Glomerular visceral epithelial cell (primary cell): ENCODE measurements around the gene PLXNA2.

ENCODE experiments used
- DNase-seq: peaks from one replicate; pipeline ENCODE4 v3.0.0-alpha.2; 2016; ENCODE audit errors: extremely low spot score

PLXNA2 gene

DNA sequence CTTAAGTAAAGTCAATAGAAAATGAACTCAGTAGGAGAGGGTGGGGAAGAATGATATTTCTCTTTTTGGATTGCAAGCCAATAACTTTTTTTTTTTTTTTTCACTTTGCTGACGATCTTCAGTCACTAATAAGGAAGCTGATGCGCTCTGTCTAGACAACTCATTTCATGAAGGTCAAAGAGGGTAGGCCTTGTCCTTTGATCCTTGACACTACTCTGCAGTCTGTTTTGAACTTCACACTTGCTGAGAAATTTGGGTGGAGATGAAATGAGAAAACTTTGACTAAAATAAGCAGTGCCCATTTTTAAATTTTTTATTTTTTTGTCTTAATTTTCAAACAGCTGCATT, 20.9 kb upstream of the PLXNA2 start:
- DNase-seq = no peak

DNA sequence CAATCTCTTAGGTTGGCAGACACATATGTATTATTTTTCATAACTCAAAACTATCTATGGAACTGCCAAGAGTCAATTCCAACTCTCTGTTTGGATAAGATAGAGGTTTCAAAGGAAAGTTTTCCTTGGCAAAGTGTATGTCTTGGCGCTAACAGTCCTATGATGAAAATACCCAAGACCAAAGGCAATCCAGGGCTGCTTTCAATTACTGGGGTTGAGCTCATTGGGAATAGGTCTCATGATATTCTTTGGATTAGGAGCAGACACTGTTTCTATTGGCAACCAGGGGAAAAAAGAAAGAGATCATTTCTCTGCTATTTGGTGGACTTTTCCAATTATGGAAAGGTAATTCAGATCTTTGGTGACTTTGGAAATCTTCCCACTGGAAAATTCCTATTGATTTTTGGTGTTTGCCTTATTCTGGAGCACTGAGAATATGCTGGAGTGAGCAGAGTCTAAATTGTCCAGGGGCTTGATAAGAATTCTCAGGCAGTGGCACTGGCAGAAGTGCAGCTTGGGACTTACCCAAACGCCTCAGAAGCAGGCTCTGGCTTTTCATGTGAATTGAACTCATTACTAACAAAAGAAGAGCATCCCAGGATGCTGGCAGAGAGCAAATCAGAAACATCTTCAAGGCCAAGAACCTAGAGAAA, 20.4 kb upstream of the PLXNA2 start:
- no peak for DNase-seq

DNA sequence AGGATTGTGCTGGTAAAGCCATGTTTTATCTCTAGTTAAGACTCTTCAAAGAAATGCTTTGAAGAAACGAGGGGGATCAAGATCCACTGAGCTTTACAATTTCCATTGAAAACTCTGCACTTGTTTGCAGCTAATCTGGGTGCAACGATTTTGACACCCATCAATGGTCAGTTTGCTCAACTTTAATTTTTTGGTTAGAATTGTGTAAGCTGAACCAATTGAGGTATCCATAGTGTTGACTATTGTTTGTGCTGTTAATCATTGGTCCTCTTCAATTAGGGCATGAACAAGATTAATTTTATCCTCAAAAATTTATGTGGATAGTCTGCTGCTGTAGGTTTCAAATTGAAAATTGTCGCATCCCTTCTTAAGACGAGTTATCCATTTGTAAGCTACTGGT, 17.7 kb upstream of the PLXNA2 start:
- no peak for DNase-seq

DNA sequence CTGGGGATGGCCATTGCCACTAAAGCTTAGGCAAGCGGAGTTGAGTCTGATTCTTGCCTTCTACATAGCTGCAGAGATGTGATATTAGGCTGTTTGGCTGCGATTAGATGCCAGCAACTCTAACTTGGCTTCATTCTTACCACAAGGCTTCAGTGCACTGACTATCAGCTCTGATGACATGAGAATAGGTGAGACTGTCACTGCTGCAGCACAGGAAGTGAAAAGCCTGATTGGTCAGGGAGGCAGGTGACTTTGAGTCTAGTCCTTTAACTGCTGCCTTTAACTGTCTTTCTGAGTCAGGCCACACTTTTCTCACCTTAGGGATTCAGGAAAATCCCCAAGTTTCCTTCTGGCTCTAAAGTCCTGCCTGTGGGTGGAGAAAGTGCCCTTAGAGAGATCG, 14.1 kb upstream of the PLXNA2 start:
- no peak for DNase-seq

DNA sequence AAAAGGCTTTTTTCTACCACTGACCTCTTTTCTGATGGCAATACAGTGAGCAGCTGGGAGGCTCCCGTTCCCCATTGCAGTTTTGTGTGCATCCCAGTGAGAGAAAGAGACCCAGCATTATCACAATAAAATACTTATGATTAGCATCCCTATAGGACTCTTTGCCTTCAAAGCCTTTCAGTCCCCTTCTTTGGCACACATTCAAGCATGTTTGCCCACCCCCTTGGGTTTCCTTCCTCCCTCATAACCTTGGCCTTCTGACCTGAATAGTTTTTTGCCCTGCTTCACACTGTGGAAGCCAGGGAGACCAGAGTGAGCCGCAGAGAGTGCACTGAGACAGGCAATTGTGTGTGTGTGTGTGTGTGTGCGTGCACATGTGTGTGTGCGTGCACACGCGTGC, 13.2 kb upstream of the PLXNA2 start:
- no peak for DNase-seq

DNA sequence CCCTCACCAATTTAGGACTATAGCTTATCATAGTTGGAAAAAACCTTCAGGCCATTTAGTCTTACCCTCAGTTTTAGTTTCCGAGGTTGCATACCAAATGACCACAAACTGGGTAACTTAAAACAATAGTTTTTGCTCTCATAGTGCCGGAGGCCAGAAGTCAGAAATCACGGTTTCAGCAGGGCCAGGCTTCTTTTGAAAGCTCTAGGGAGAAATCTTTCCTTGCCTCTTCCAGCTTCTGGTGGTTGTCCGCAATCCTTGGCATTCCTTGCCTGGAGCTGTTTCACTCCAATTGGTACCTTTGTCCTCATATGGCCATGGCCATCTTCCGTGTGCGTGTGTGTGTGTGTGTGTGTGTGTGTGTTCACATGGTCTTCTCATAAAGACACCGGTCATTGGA, 12.4 kb upstream of the PLXNA2 start:
- no peak for DNase-seq

DNA sequence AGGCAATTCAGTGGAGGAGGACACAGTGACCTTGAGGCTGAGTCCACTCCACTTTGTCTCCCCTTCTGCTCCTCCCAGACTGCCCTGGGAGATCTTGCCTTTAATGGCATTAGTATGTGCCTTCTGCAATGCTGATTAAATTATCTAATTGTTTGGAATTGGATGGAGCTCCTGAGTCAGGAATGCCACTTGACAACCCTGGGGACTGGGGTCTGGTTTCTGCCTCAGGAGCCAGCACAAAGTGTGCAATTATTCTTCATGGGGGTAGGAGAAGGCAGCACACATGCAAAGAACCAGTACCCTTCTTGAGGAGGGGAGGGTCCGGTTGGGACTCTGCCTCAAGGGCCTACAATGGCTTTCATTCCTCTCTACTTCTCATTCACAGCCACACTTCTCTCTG, 11.9 kb upstream of the PLXNA2 start:
- DNase-seq = no peak

DNA sequence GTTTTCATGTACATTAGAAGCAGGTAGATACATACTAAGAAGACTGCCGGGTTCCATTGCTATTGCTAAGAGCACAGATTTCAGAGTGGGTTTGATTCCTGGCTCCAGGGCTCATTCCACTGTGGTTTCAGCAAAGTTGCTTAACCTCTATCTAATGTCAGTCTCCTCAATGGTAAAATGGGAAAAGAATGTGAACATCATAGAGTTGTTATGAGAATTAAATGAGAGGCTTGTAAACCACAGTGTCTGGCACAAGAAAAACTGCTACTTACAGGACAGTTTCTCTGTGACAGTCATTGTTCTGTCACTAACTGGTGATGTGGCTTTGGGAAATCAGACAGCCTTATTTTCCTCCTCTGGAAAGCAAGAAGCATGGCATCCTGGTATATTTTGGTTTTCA, 10.7 kb upstream of the PLXNA2 start:
- DNase-seq = peak; percentile 17

DNA sequence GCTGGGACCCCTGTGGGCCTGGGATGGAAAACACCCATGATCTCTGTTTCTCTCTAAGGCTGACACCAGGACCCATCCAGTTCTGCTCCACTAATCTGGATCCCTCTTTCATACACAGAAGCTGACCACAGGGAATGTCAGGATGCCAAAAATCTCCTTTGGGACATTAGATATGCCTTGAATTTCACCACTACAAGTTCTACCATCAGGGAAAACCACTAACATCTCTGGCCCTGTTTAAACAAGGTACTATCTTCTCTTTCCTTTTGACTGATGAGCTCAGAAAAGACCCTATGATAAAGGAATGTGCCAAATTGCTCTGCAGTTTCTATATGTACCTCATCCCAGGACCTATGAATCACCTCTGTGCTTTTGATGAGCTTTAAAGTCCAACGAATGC, 10.2 kb upstream of the PLXNA2 start:
- DNase-seq = peak; percentile 22

DNA sequence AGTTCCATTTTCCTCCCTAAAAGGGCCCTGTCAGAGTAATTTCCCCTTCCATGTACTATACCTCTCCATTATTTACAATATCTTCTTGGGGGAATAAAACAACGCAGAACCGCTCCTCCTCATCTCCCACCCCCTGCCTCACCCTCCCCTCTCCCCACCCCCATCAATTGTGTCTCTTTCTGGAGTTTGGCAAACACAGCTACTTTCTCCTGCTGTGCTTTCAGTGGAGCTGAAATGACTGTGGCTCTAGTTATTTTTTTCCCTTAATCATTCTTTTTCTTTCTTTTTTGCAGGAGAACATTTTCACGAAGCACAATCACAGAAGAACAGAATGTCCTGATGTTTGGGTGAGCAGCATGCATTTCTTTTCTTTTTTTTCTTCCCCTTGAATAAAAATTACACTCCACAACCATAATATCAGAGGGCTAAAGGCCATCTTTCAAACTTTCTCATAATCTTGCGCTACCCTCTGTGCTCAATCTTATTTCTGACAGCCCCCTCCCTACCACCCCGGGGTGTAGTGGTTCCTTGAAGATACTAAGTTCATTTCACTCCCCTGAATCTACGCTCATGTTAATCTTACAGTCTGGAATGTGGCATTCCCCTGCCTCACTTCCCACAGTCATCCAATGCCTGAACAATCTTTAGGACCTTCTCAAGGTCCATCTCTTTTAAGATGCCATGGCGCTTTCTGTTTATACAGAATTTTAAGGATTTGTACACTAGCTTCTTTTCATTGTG, 8.8 kb upstream of the PLXNA2 start:
- DNase-seq = no peak

DNA sequence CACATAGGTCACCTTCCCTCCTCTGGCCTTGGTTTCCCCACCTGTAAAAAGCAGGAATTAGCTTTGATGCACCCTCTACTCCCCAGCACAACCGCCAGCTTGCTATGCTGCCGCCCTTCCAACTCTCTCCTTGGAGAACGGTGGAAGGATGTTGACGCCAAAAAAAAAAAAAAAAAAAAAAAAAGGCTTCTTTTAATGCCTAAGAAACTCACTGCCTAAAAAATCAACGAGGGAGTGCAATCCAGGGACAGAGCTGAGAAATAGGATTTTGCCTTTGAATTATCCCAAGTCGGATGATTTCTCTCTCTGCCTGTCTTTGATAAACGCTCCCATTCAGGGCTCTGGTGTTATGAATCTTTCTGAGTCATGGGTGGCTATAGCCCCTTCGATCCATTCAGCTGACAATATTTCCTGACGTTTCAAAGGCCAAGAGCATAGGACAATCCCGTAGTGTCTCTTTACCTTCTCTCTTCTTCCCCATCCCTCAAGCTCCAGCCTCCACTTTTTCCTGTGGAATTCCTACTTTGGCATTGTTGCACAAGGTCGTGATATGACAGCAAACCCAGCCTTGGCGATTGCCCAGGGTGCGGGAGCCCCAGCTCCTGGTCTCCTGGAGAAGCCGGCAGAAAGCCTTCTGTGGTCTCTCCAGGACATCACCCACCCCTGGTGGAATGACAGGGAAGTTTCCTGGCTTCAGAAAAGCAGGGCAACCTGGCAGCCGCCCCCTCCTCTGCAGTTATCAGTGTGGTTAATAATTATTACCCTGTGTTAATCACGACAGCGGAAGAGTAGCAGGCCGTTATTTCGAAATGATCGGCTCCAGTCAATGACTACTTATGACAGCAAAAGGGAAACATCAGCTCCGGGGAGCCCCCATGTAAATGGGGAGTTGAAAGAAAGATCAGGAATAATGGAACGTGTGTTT, 8.0 kb upstream of the PLXNA2 start:
- peak; percentile 26 for DNase-seq

DNA sequence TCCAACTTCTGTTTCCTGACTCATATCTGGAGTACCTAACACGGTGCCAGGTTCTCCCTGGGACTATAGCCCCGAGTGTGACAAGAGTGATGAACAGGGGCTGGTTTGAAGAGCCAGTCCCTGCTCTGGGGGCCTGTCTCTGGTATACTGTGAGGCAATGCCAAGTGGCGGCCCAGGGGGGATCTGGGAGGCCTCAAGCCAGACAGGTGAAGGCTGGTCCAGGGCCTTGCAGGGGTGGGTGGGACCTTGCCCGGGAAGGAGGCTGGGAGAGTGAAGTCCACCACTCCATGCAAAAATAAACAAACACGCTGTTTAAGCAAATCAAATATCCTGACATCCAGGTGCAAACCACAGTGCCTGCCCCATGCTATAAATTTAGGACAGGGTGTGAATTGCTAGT, 6.8 kb upstream of the PLXNA2 start:
- DNase-seq = no peak

DNA sequence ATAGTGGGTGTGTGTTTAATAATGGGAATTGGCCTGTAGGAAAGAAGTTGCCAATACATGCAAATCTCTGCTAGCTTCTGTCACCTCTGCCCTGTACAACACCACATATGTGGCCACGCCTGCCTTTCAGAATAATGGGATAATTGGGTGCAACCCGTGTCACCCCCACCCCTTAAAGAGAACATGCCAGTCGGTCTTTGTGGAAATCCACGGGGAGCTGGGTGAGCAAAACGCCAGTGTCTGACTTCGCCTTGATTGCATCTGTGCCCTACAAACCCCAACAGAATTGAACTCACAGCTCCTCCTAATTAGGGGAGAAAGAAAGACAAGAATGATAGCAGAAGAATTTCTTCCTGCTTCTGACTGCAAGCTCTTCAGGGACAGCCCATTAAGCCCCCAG, 6.4 kb upstream of the PLXNA2 start:
- DNase-seq = no peak

DNA sequence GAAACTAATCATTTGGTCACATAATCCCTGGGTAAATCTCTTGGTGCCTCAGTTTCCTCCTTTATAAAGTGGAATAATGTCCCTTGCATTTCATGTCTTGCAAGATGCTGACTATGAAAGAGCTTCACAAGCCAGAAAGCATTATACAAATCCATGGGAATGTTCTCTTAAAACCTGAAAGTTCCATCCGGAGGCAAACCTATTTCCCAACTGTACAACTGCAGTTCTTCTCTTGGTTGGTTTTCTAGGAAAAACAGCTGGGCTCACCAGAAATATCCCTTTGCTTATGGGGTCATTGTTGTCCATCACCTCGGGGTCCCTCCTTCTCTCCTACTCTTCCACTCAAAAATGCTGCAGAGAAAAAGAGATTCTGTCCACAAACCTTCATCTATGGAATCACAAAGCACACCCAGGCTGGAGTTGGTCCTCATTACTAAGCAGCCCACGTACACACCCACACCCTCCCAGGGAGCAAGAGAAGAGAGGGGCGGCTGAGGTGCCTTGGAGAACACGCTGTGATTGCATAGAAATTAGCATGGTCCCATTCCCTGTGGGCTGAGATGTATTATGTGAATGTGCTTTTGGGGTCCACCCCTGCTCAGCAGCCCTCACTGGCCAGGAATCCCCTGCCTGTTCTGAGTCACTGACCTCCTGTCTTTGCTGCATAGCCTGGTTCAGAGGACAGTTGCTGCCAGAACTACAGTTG, 5.0 kb upstream of the PLXNA2 start:
- no peak for DNase-seq

DNA sequence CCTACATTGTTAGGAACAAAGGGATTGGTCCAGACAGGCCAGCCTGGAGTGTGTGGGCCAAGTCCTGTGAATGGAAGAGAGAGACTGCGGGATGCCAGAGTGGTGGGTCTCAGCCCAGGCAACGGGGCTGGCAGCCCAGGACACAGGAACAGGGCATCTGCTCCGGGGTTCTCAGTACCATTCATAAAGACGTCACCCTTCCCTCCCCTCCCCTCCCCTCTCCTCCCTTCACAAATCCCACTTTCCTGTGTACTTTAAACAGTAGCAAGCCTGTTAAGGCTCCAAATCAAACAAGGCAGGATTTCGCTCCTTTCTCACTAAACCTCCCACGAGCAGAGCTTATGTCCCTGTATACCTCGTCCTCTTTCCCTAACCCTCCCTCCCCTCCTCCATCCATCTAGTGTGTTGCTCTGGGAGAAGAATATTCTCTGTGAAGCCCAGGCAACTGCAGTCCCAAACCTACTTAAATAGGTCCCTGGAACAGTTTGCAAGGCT, 4.2 kb upstream of the PLXNA2 start:
- no peak for DNase-seq

DNA sequence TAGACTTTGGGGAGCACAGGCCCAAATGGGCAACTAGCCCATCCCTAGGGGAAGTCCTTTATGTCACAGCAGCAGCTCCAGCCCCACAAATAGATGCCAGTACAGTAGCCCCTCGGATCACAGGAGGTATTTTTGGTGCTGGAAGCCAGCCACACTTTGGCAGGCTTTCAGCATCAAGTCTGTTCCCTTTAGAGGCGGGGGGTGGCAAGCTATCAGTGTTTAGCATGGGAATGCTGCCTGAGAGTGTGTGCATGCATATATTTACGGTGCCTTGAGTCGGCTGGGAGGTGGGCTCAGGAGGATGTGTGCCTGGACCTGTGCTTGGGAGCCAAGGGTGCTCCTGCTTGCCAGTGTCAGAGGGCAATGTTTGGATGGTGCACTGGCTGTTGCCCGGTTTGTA, 3.5 kb upstream of the PLXNA2 start:
- DNase-seq = no peak

DNA sequence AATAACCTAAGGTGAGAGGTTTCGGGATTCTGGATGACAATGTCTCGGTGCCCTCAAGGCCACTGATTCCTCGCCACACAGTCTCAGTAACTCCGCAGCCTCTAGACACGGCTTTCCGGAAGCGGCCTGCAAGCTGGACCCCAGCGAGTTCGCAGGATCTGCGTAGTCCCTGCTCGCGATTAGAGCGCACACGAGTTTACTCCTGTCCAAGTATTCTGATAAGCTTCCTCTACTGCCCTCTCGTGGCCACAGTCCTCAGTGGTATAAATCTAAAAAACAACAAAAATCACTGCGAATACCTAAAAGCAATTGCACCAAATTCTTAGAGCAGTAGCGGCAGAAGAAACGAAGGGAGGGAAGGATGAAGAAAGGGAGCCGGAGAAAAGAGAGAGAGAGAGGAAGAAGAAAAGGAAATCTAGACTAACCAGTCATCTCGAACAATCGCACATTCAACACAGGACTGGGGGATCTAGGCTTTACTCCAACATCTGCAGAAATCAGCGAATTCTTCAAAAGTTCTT, 1.1 kb upstream of the PLXNA2 start:
- DNase-seq = peak; percentile 90

DNA sequence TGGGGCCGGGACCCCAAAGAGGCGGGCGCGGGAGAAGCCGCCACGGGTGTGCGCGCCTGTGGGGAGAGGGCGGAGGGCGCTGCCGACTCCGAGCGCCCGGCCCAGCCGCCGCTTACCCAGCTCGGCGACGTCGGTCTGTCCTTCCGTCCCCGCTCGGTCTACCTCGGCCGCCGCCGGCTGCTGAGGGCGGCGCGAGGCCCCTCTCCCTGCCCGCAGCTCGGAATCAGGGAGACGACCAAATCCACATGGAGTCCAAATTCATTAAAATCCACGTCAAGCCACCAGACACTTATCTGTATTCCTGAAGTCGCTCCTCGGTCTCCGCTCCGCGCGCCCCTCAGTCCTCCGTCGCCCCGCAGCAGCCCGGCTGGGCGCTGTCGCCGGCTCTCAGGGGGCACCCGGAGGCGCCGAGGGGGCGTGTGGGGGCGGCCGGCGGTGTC, 637 bp downstream of the PLXNA2 start:
- peak; percentile 23 for DNase-seq

DNA sequence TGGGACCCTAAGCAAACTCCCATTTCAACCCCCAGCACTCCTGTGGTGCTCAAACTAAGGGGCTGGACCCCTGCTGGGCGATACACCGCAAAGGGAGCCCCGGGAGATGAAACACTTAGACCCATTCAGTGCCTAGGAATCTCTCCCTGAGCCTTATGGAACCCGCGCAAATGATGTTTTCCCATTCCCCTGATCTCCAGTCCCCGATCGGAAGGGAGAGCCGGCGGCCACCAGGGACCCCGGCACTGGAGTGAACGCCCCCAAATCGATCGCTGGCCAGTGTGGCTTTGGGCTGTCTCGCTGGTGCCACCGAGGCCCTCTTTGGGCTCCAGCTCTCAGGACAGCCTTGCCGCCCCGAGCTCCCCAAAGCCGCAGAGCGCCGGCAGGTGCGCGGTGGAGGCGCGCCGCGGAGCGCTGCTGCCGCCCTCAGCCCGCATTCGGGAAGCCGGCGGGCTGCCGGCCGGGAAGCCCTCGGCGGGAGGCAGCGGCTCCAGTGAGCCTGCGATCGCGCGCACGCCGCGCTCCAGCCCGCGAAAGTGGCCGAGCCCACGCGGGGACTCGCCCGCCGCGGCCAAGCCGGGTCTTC, 1.1 kb downstream of the PLXNA2 start:
- DNase-seq = peak; percentile 45

DNA sequence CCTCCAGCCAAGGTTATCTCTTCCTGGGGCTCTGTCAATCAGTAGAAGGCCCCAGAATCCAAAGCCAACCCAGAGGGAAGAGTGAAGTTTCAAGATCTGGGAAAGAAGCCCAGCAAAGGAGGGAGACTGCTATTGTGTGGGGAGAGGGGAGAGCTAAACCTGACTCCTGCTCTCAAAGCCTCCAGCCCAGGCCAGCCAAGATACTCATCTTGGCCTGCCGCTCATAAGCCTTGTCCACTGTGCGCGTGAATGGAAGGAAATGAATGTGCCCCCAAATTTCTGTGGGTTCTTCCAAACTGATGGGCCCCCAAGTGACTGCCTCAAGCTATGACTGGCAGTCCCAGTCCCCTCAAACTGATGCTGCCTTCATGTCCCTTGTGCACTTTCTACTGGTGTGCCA, 2.0 kb downstream of the PLXNA2 start:
- no peak for DNase-seq

DNA sequence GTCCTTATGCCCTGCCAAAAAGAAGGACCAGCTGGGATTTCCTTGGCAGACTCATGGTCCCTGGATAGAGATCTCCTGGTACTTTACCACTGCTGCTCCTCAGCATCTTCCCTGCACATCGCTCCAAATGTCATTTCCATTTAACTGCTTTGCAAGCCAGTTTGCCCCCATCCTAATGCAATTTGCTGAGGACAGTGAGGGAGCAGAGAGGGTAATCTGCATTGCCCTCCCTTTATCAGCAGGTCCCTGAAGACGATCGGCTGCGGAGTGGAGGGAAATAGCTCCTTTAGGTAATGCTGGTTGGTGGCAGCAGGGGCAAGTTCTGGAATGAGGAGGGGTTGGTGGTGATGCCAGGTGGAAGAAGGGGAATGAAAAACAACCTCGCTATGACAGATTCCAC, 2.7 kb downstream of the PLXNA2 start:
- no peak for DNase-seq
